Measurements from ENCODE around the gene HECTD1.
"Not testable (repeated sequence)": the region's sequence is repeated elsewhere in the genome, so short reads cannot be mapped to it uniquely, and the experiment has no call there.

The HECTD1 gene

DNA sequence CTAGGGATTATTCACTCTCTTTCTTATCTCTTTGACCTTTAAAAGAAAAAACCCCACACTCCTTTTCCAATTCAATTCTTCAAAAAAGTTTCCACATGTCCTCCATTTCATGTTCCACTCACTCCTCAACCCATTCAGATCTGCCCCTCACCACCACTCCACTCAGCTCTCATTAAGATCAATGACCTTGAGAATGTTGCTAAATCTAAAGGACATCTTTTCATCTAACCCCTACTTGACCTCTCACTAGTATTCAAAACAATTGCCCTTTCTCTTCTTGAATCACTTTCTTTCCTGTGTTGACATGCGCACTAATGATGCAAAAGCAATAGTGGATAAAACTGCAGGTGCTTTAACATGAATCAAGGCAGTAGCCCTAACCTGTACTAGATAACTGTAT lies 9.9 kb downstream of the HECTD1 start:
- no peak for DNase-seq
- Histone ChIP-seq H3K27ac (no peak overlapping the region), H3K27me3 (no peaks in the 10 kb centered on the region), H3K4me3 (no peak overlapping the region), H3K9me3 (no peaks in the 10 kb centered on the region), H3K36me3 (peaks cover 0 to 11% (median 5%) of the 10 kb centered on the region in 3 donors), H3K4me1 (peaks cover 0 to 71% (median 21%) of the 10 kb centered on the region in 4 donors)
- TF ChIP-seq, protein P1, sequence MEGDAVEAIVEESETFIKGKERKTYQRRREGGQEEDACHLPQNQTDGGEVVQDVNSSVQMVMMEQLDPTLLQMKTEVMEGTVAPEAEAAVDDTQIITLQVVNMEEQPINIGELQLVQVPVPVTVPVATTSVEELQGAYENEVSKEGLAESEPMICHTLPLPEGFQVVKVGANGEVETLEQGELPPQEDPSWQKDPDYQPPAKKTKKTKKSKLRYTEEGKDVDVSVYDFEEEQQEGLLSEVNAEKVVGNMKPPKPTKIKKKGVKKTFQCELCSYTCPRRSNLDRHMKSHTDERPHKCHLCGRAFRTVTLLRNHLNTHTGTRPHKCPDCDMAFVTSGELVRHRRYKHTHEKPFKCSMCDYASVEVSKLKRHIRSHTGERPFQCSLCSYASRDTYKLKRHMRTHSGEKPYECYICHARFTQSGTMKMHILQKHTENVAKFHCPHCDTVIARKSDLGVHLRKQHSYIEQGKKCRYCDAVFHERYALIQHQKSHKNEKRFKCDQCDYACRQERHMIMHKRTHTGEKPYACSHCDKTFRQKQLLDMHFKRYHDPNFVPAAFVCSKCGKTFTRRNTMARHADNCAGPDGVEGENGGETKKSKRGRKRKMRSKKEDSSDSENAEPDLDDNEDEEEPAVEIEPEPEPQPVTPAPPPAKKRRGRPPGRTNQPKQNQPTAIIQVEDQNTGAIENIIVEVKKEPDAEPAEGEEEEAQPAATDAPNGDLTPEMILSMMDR (IDR thresholded peaks at IDR 0.05): no peak
- intact Hi-C loops (cut with DNase I; ENCODE audit: low total_unique reads): no loop called here

DNA sequence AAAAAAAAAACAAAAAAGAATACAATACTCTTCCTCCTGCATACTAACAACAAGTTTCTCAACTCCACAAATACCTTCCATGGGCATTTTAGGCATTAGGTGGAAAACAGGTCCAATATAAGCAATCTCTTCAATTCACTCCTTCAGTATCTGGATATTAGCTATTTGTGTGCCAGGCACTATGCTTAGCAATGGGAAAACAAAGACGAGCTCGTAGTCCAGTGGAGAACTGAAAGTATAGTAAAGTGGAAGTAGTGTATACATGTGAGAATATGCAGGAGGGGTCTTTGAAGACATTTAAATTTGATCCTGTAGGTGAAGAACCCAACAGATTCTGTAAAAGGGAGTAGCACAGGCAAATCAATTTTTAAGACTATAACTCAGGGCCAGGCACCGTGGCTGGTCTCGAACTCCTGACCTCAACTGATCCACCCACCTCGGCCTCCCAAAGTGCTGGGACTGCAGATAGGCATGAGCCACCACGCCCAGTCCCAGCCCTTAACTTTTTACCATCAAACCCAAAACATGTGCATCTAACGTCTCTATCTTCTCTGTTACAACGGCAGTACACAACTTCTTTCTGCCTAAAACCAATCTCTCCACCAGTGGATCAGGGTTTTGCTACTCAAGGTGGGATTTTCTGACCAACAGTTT lies 10.6 kb downstream of the HECTD1 start:
- Histone ChIP-seq H3K27me3 (no peaks in the 10 kb centered on the region), H3K36me3 (peaks cover 0 to 6% (median 0%) of the 10 kb centered on the region in 3 donors), H3K4me3 (no peak overlapping the region), H3K9me3 (no peaks in the 10 kb centered on the region), H3K27ac (peak overlapping the region in 1 of 2 donors; percentile 17), H3K4me1 (peaks cover 0 to 67% (median 21%) of the 10 kb centered on the region in 4 donors)
- DNase-seq: no peak
- TF ChIP-seq, protein P1 (IDR thresholded peaks at IDR 0.05): no peak
- intact Hi-C loops (cut with DNase I; ENCODE audit: low total_unique reads): no loop called here

DNA sequence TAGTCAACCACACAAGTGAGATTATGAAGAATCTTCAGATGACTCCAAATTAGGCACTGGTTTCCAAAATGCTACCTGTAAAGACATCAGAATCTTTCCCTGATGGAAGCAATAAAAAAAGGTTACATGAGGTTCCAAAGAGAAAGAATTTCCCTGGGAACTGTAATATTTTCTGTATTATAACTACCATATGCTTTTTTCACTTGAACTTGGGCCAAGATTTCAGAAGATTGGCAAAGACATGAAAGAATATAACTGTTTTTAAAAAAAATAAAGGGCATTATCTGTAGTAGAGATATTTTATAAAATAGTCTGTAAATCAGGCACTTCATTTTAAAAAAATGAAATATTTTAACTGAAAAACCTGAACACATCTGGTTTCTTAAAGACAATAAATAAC lies 12.9 kb downstream of the HECTD1 start:
- intact Hi-C loops (cut with DNase I; ENCODE audit: low total_unique reads): no loop called here
- H3K9me3 ChIP-seq: no peaks in the 10 kb centered on the region
- DNase-seq: no peak
- TF ChIP-seq, protein P1 (IDR thresholded peaks at IDR 0.05): no peak
- no peak overlapping the region for H3K4me3 ChIP-seq
- H3K36me3 ChIP-seq: peaks cover 0 to 6% (median 0%) of the 10 kb centered on the region in 3 donors
- no peaks in the 10 kb centered on the region for H3K27me3 ChIP-seq
- H3K27ac ChIP-seq: peak overlapping the region in 1 of 2 donors; percentile 26
- H3K4me1 ChIP-seq: peaks cover 0 to 69% (median 21%) of the 10 kb centered on the region in 4 donors

DNA sequence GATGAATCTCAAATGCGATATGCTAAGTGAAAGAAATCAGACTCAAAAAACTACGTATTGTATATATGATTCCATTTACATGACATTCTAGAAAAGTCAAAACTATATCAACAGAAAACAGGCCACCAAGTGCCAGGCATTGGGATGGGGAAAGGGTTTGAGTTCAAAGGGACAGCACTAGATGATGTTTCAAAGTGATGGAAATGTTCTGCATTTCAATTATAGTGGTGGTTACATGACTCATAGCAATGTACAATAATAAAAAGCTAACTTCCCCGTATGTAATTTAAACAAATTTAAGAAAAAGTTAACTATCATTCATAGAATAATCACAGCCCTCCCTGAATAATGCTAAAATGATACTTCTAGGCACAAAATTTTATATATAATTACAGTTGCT lies 13.5 kb downstream of the HECTD1 start:
- peaks cover 0 to 70% (median 21%) of the 10 kb centered on the region in 4 donors for H3K4me1 ChIP-seq
- H3K9me3 ChIP-seq: no peaks in the 10 kb centered on the region
- H3K36me3 ChIP-seq: peaks cover 0 to 6% (median 0%) of the 10 kb centered on the region in 3 donors
- no peak for DNase-seq
- intact Hi-C loops (cut with DNase I; ENCODE audit: low total_unique reads): no loop called here
- peak overlapping the region in 1 of 2 donors; percentile 26 for H3K27ac ChIP-seq
- TF ChIP-seq, protein P1 (IDR thresholded peaks at IDR 0.05): no peak
- no peaks in the 10 kb centered on the region for H3K27me3 ChIP-seq
- H3K4me3 ChIP-seq: no peak overlapping the region

DNA sequence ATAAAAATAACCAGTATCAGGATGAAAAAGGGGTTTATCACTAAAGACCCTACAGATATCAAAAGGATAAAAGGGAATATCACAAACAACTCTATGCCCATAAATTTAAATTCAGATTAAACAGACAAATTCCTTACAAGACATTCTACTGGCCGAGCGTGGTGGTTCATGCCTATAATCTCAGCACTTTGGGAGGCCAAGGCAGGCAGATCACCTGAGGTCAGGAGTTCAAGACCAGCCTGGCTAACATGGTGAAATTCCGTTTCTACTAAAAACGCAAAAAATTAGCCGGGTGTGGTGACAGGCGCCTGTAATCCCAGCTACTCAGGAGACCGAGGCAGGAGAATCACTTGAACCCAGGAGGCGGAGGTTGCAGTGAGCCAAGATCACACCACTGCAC lies 15.0 kb downstream of the HECTD1 start:
- H3K9me3 ChIP-seq; DNase-seq; H3K27me3 ChIP-seq; intact Hi-C loops (cut with DNase I; ENCODE audit: low total_unique reads); H3K36me3 ChIP-seq; H3K4me3 ChIP-seq; H3K27ac ChIP-seq: not testable (repeated sequence)
- peaks cover 0 to 57% (median 18%) of the 10 kb centered on the region in 4 donors for H3K4me1 ChIP-seq

DNA sequence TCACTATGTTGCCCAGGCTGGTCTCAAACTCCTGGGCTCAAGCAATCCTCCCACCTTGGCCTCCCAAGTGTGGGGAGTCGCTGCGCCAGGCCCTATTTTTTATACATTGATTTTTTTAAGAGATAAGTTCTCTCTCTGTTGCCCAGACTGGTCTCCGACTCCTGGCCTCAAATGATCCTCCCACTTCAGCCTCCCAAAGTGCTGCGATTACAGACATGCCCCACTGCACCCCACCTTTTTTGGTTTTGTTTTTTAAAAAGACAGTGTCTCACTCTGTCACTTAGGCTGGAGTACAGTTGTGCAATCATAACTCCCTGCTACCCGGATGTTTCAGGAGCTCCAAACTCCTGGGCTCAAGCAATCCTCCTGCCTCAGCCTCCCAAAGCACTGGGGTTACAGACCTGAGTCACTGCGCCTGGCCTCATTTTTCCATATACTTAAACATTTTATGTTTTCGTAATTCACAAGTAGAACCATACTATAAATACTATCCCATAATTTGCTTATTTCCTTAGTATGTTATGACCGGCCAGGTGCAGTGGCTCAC lies 16.8 kb downstream of the HECTD1 start:
- TF ChIP-seq, protein P1 (IDR thresholded peaks at IDR 0.05): no peak
- Histone ChIP-seq H3K4me3 (no peak overlapping the region), H3K4me1 (peaks cover 0 to 39% (median 13%) of the 10 kb centered on the region in 4 donors), H3K27me3 (no peaks in the 10 kb centered on the region), H3K27ac (no peak overlapping the region), H3K36me3 (peaks cover 0 to 13% (median 0%) of the 10 kb centered on the region in 3 donors), H3K9me3 (no peaks in the 10 kb centered on the region)
- intact Hi-C loops (cut with DNase I; ENCODE audit: low total_unique reads): no loop called here
- no peak for DNase-seq
